Fibroblast of skin of left biceps (primary cell): ENCODE data around the gene B4GALNT3.

Source experiments
- DNase-seq, 2 experiments: peaks; one replicate each; pipeline ENCODE4 v3.0.0-alpha.2; 2013; ENCODE audit warnings: low read depth in 2 of 2

Gene B4GALNT3

DNA sequence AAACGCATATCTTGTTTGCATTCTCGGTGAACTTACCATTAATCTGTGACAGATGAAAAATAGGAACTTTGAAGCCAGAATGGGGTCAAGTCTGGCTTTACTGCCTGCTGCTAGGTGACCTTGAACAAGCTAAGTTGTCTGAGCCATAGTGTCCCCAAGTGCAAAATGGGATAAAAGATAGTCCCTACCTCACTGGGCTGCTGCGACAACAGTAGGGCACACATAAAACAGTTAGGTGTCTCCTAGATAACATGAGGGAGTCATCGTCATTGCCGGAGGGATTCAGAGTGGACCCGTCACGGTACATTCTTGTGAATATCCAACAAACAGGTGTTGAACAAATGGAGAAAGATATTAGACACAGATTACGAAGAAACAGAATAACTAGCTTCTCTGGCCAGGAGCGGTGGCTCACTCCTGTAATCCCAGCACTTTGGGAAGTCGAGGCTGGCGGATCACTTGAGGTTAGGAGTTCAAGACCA is 132.3 kb downstream of the B4GALNT3 start:
- DNase-seq: no peak

DNA sequence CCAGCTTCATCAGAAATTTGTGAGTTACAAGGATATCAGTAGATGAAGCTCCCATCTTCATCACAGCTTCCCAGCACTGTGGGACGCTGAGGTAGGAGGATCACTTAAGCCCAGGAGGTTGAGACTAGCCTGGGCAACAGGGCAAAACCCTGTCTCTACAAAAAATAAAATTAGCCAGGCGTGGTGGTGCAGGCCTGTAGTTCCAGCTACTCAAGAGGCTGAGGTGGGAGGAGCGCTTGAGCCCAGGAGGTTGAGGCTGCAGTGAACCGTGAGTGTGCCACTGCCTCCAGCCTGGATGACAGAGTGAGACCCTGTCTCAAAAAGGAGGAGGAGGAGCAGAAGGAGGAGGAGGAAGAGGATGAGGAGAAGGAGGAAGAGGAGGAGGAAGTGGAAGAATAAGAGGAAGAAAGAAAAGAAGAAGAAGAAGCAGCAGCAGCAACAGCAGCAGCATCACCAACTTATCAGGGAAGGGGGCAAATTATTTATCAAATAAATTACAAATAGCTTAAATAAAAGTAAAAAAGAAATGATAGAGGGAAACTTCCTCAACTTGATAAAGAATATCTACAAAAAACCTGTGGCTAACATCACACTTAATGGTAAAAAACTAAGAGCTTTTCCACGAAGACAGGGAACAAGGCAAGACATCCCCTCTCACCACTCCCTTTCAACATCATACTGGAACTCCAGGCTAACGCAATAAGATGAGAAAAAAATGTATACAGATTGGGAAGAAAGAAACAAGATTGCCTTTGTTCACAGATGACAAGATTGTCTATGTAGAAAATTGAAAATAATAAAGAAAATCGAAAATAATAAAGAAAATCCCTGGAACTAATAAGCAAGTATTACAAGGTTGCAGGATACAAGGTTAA is 133.9 kb downstream of the B4GALNT3 start:
- no peak for DNase-seq

DNA sequence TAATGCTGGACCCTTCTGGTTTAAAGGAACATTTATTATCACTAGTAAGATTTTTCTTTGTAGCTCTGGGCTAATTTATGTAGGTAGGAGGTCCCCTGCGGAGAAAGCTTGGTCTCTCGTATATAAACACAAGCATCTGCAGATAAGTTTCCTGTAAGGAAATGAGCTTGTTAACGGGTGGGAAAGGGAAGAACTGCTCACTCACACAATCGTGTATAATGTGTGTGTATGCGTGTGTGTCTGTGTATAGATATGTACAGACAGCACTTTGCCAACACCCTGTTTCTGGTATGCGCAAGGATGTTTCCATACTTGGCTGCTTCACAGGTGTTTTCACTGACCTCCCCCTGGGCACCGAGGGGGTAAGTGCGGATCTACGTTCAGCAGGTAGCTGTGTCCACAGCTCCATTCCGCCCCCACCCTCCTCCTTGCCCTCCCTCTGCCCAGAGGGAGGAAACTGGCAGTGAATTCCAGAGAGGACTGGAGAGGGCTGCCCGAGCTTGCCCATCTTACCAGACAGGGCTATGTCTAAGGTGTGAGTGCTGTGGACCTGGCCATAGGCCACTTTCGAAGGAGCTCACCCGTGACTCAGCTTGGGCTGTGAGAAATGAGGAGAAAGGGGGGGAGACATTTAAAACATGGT is 138.3 kb downstream of the B4GALNT3 start:
- no peak for DNase-seq

- DNase-seq: no peak
Observed at GRCh38 chr12:599756-600155, 140.0 kb downstream of the B4GALNT3 start.

DNA sequence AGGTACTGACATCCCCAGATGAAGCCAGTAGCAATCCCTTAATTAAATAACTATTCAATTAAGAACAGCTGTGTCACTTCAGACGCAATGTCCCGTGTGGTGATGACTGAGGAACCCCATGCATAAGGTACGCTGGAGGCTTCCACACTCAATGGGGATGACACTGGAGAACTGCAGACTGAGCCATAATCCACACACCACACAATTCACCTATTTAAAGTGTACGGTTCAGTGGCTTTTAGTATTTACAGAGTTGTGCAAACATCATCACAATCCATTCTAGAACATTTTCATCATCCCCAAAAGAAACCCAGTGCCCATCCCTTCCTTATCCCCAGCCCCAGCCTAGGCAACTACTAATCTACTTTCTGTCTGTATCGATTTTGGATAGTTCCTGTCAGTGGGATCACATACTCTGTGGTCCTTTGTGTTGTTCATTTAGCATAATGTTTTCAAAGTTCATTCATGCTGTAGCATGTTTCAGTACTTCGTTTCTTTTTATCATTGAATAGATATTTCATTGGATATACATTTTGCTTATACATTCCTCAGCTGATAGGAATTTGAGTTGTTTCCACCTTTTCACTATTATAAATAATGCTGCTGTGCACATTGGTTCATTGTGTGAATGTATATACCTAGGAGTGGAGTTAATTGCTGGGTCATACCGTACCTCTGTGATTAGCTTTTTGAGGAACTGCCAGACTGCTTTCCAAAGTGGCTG is 142.4 kb downstream of the B4GALNT3 start:
- no peak for DNase-seq

DNA sequence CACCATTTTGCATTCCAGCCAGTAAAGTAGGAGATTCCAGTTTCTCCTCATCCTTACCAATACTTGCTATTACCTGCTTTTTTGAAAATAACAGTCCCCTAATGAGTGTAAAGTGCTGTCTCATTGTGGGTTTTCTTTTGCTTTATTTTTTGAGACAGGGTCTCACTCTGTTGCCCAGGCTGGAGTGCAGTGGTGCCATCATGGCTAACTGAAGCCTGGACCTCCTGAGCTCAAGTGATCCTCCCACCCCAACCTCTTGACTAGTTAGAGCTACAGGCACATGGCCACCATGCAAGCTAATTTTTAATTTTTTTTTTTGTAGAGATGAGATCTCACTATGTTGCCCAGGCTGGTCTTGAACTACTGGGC is 142.9 kb downstream of the B4GALNT3 start:
- DNase-seq: no peak

- DNase-seq: no peak
Observed at GRCh38 chr12:604956-605355, 145.2 kb downstream of the B4GALNT3 start.

GRCh38 chr12:607541-608001 is 147.8 kb downstream of the B4GALNT3 start:
- DNase-seq: no peak

DNA sequence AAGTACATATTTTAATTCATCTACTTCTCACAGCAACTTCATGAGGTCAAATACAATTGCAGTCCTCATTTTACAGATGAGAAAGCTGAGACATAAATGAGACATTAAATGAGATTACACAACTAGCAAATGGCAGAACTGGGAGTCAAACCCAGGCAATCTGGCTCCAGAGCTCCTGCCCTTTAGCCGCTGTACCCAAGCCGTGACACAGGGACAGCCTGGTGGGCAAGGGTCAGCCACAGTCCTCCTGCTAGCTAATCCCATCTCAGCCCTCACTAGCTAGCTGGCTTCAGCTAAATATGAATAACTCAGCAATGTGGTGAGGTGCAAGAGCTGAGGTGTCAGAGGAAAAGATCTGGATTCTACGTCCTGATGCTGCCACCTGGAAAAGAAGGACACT is 148.7 kb downstream of the B4GALNT3 start:
- no peak for DNase-seq

- no peak for DNase-seq
Observed at GRCh38 chr12:608921-609320, 149.2 kb downstream of the B4GALNT3 start.

DNA sequence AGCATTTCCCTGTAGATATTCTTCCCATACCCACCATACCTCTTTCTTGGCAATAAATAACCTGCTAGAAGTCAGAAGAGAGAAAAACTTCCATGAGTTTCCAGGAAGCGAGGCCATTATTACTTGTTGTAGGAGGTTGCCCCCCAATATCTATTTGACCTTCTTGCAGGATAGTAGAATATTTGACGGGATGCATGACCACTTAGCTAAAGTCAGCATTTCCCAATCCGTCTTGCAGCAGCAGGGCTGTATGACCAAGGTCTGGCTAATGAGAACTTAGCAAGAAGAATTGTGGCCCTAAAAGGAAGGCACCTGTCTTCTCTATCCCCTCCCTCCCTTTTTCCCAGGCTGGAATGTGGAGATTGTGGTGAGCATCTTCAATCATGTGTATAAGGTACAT is 152.0 kb downstream of the B4GALNT3 start:
- no peak for DNase-seq

GRCh38 chr12:612293-612692 is 152.6 kb downstream of the B4GALNT3 start:
- no peak for DNase-seq

- no peak for DNase-seq
Observed at GRCh38 chr12:612886-613285, 153.1 kb downstream of the B4GALNT3 start.
